K562 (cell line): ENCODE measurements around the gene HAND2. TPM values are rescaled to one million over a fixed set of nuclear protein-coding genes. Genes with fewer than 3 reads are reported as not detected.

ENCODE experiments used
- KHSRP ChIP-seq: fragments of 450-650 bp; IDR thresholded peaks from 2 replicates; pipeline ENCODE4 v1.6.1; 2017
- MBD1 ChIP-seq: fragments of 250-450 bp; sonication (Bioruptor Pico); IDR thresholded peaks from 2 replicates; pipeline ENCODE4 v1.8.0; 2022; ENCODE audit warnings: inconsistent platforms
- NR4A1 ChIP-seq, 2 experiments: fragments of 250-450 bp in 1 of 2; fragments of 450-650 bp in 1 of 2; sonication (Bioruptor Pico) in 1 of 2; IDR thresholded peaks; 2 replicates each; pipeline versions ENCODE4 v1.4.0 to v1.6.1; 2016 to 2020; ENCODE audit warnings: mild to moderate bottlenecking in 2 of 2, missing compliant biosample characterization in 1 of 2, missing genetic modification characterization in 1 of 2, moderate library complexity in 1 of 2
- SIN3A ChIP-seq, 2 experiments: fragments of 150-350 bp in 1 of 2; IDR thresholded peaks; 2 replicates each; pipeline ENCODE4 v1.6.1; 2011 to 2016; ENCODE audit warnings: borderline replicate concordance in 2 of 2, low read depth in 2 of 2, low read length in 2 of 2, mild to moderate bottlenecking in 2 of 2, moderate library complexity in 2 of 2; ENCODE audit not compliant: control insufficient read depth in 1 of 2
- ZBTB12 ChIP-seq: fragments of 250-450 bp; sonication (Bioruptor Pico); IDR thresholded peaks from 2 replicates; pipeline ENCODE4 v1.4.0; 2020
- ZEB2 ChIP-seq: fragments of 450-650 bp; IDR thresholded peaks from 2 replicates; pipeline ENCODE4 v1.6.1; 2016
- ZFX ChIP-seq: sonication (generic); formaldehyde crosslinking; IDR thresholded peaks from 2 replicates; pipeline ENCODE4 v1.8.0; 2022; ENCODE audit warnings: mild to moderate bottlenecking, missing genetic modification reagents, moderate library complexity
- ZNF124 ChIP-seq: sonication (generic); formaldehyde crosslinking; IDR thresholded peaks from 2 replicates; pipeline ENCODE4 v1.8.1; 2022; ENCODE audit warnings: missing genetic modification reagents
- ZNF263 ChIP-seq: sonication (generic); formaldehyde crosslinking; IDR thresholded peaks from 2 replicates; pipeline ENCODE4 v1.8.0; 2022; ENCODE audit warnings: mild to moderate bottlenecking, missing genetic modification reagents, borderline replicate concordance
- ZNF408 ChIP-seq: fragments of 250-450 bp; sonication (Bioruptor Pico); IDR thresholded peaks from 2 replicates; pipeline ENCODE4 v1.4.0; 2020; ENCODE audit warnings: low read depth, mild to moderate bottlenecking, moderate library complexity
- ZNF668 ChIP-seq: fragments of 250-450 bp; sonication (Bioruptor Pico); IDR thresholded peaks from 2 replicates; pipeline ENCODE4 v1.8.0; 2022; ENCODE audit warnings: mild to moderate bottlenecking, inconsistent platforms
- polyA plus RNA-seq, 8 experiments: library from polyadenylated mRNA; depleted of rRNA in 4 of 8; stranded (reverse) in 5 of 8; unstranded in 3 of 8; fragments of >200 nt; fragmentation: Nextera tagmentation in 2 of 8; fragmentation: Illumina TruSeq in 1 of 8; extraction: Ambion mirVana in 2 of 8; extraction: Trizol in 1 of 8; gene quantifications; 2 replicates each; pipeline versions ENCODE4 v1.2.1 to v1.2.3, GENCODE V29; 2011 to 2014; ENCODE audit warnings: inconsistent platforms in 1 of 8, missing spikeins in 1 of 8
- total RNA-seq, 7 experiments: library from RNA; depleted of rRNA in 6 of 7; stranded (reverse); fragments of >200 nt in 6 of 7; fragmentation: Illumina TruSeq in 2 of 7; extraction: Trizol in 2 of 7; gene quantifications; 2 replicates each; pipeline versions ENCODE4 v1.2.1 to v1.2.3, GENCODE V29; 2011 to 2021; ENCODE audit warnings: low replicate concordance in 1 of 7

HAND2 gene
- total and polyA plus RNA-seq, 9 of the 15 experiments (the other 6 are each of a cell fraction or from before 2014, with no cell fraction given) = 1.7 to 12.8 (median 4.9) TPM

GRCh38 chr4:173515458-173515857, 14.6 kb downstream of the HAND2 start (continued):
- no peak for TF ChIP-seq MBD1 (CRISPR knock-in tag)
- no peak for TF ChIP-seq ZNF124 (CRISPR knock-in tag)
- TF ChIP-seq ZNF408 = no peak
- no peak for TF ChIP-seq ZNF668 (CRISPR knock-in tag)
- TF ChIP-seq NR4A1 (CRISPR knock-in tag; IDR thresholded peaks at IDR 0.05) = no peak
- TF ChIP-seq NR4A1 (tag; IDR thresholded peaks at IDR 0.05) = no peak
- TF ChIP-seq ZEB2 = no peak
- no peak for TF ChIP-seq ZFX (CRISPR knock-in tag)
- TF ChIP-seq ZNF263 (CRISPR knock-in tag) = no peak
- TF ChIP-seq SIN3A (IDR thresholded peaks at IDR 0.05; ENCODE audit: borderline replicate concordance in 2 of 2, control insufficient read depth in 1 of 2, low read depth in 2 of 2, low read length in 2 of 2) = no peak
- TF ChIP-seq ZBTB12 (CRISPR knock-in tag) = no peak
- no peak for TF ChIP-seq KHSRP
